NB4 (cell line): Measurements from ENCODE around the gene MPV17.
A peak's percentile ranks its signal among the peaks of the same experiment; 100 is the strongest.

Experiments used
- POLR2A ChIP-seq: IDR thresholded peaks from 2 replicates; pipeline ENCODE4 v1.6.1; 2011; ENCODE audit warnings: mild to moderate bottlenecking; ENCODE audit not compliant: insufficient read length; ENCODE audit errors: extremely low read depth
- TF ChIP-seq, protein P1 (sequence below): IDR thresholded peaks from 2 replicates; pipeline ENCODE4 v1.6.1; 2011; ENCODE audit warnings: low read depth, low read length
- TF ChIP-seq, protein P2 (sequence below): IDR thresholded peaks from one replicate; pipeline ENCODE4 v1.5.1; 2012; ENCODE audit warnings: low read depth, low read length

DNA sequence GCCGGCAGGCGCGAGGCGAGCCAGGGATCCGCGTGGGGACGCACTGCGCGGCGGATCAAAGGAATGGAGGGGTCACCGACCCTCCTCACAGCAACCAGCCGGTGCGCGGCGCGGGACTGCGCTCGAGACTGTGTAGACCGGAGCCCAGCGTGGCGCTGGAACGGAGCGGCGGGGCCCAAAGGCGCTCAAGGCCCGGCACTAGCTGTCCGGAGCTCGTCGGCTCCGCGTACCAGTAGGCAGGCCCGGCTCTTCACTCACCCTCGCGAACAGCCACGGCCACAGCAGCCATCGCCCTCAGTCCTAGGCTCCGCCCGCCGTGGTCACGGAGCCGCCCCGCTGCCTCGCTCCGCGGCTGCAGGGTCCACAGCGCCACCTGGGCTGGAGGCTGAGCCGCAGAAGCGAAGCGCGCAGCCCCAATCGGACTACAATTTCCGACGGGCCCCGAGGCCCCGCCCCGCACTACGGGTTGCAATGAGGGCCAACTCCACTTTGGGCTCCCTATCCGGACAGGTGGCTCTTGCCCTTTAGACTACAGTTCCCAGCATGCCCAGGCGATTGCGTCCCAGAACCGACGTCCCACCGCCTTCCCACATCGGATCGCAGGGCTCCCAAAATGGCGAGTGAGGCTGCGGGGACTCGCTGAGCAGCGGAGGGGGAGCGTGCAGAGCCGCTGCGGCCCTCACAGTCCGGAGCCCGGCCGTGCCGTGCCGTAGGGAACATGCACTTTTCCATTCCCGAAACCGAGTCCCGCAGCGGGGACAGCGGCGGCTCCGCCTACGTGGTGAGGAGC is 47.3 kb upstream of the MPV17 start, which contains the start of the genes EIF2B4 and SNX17:
- TF ChIP-seq, protein P1, sequence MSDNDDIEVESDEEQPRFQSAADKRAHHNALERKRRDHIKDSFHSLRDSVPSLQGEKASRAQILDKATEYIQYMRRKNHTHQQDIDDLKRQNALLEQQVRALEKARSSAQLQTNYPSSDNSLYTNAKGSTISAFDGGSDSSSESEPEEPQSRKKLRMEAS = peak; percentile 89
- TF ChIP-seq, protein P2, sequence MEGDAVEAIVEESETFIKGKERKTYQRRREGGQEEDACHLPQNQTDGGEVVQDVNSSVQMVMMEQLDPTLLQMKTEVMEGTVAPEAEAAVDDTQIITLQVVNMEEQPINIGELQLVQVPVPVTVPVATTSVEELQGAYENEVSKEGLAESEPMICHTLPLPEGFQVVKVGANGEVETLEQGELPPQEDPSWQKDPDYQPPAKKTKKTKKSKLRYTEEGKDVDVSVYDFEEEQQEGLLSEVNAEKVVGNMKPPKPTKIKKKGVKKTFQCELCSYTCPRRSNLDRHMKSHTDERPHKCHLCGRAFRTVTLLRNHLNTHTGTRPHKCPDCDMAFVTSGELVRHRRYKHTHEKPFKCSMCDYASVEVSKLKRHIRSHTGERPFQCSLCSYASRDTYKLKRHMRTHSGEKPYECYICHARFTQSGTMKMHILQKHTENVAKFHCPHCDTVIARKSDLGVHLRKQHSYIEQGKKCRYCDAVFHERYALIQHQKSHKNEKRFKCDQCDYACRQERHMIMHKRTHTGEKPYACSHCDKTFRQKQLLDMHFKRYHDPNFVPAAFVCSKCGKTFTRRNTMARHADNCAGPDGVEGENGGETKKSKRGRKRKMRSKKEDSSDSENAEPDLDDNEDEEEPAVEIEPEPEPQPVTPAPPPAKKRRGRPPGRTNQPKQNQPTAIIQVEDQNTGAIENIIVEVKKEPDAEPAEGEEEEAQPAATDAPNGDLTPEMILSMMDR = peak; percentile 70
- TF ChIP-seq POLR2A = peak; percentile 58
